ENCODE results near the gene NDUFS5.

The NDUFS5 gene

DNA sequence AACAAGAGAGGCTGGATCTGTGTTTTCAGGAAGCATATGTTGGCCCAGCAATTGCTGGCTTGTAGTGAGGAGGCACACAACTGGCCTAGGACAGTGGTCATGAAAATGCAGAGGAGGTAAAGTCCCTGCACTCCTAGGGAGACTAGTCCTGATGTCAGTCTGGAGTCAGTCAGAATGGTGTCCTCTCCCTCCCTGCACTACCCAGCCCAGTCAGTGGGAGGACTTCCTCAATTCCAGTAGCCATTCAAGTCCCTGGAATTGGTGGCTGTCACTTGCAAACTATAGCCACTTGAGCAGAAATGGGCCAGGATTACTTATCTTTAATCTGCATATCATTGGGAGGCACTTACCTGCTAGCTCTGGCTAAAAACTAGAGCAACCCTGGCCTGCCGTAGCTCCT is 18.6 kb downstream of the NDUFS5 start:
- TF ChIP-seq CTCF (IDR thresholded peaks at IDR 0.05; ENCODE audit: low read depth, low read length, poor library complexity, severe bottlenecking) = no peak
- no peak for TF ChIP-seq EZH2phosphoT487 (IDR thresholded peaks at IDR 0.05; ENCODE audit: borderline replicate concordance, low read length)
- Histone ChIP-seq H3F3A (ENCODE audit: control insufficient read depth, insufficient read depth) (peaks cover 3% of the 10 kb centered on the region; the same call in 1 of the 2 replicates), H3K9me2 (replicated peaks; ENCODE audit: control insufficient read depth, low read length) (no peaks in the 10 kb centered on the region), H3K4me1 (ENCODE audit: control insufficient read depth, low read length) (peaks cover 5% of the 10 kb centered on the region), H3K27ac (ENCODE audit: low read depth, low read length) (no peak overlapping the region), H4K20me1 (ENCODE audit: control insufficient read depth, insufficient read depth, low read depth, low read length) (no peaks in the 10 kb centered on the region), H3K4me2 (ENCODE audit: low read length) (no peak overlapping the region), H3K9me3 (ENCODE audit: control insufficient read depth, insufficient read depth, low read length) (no peaks in the 10 kb centered on the region), H3K36me3 (ENCODE audit: control insufficient read depth, low read length) (no peaks in the 10 kb centered on the region), H3K27me3 (ENCODE audit: control insufficient read depth, low read length) (no peaks in the 10 kb centered on the region), H3K4me3 (ENCODE audit: low read length) (no peak overlapping the region), H3K79me2 (ENCODE audit: control insufficient read depth, low read length) (no peaks in the 10 kb centered on the region)

DNA sequence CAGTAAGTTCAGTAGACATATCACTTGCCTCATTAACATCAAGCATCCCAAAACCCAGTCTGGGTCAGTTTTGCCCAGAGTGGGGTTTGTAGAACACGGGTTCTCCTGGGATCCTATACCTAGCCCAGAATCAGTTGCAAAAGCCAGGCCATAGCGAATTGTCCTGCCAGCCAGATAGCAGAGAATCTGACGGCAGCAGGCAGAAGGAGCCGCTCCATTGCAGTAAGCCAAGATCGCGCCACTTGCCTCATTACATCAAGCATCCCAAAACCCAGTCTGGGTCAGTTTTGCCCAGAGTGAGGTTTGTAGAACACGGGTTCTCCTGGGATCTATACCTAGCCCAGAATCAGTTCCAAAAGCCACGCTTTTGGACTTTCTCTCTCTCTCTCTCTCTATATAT is 19.1 kb downstream of the NDUFS5 start:
- Histone ChIP-seq H3K9me2 (replicated peaks; ENCODE audit: control insufficient read depth, low read length) (no peaks in the 10 kb centered on the region), H4K20me1 (ENCODE audit: control insufficient read depth, insufficient read depth, low read depth, low read length) (no peaks in the 10 kb centered on the region), H3F3A (ENCODE audit: control insufficient read depth, insufficient read depth) (peaks cover 3% of the 10 kb centered on the region; the same call in 1 of the 2 replicates), H3K4me1 (ENCODE audit: control insufficient read depth, low read length) (peaks cover 5% of the 10 kb centered on the region), H3K4me2 (ENCODE audit: low read length) (no peak overlapping the region), H3K9me3 (ENCODE audit: control insufficient read depth, insufficient read depth, low read length) (no peaks in the 10 kb centered on the region), H3K79me2 (ENCODE audit: control insufficient read depth, low read length) (no peaks in the 10 kb centered on the region), H3K36me3 (ENCODE audit: control insufficient read depth, low read length) (no peaks in the 10 kb centered on the region), H3K4me3 (ENCODE audit: low read length) (no peak overlapping the region), H3K27ac (ENCODE audit: low read depth, low read length) (no peak overlapping the region), H3K27me3 (ENCODE audit: control insufficient read depth, low read length) (no peaks in the 10 kb centered on the region)
- no peak for TF ChIP-seq EZH2phosphoT487 (IDR thresholded peaks at IDR 0.05; ENCODE audit: borderline replicate concordance, low read length)
- no peak for TF ChIP-seq CTCF (IDR thresholded peaks at IDR 0.05; ENCODE audit: low read depth, low read length, poor library complexity, severe bottlenecking)

DNA sequence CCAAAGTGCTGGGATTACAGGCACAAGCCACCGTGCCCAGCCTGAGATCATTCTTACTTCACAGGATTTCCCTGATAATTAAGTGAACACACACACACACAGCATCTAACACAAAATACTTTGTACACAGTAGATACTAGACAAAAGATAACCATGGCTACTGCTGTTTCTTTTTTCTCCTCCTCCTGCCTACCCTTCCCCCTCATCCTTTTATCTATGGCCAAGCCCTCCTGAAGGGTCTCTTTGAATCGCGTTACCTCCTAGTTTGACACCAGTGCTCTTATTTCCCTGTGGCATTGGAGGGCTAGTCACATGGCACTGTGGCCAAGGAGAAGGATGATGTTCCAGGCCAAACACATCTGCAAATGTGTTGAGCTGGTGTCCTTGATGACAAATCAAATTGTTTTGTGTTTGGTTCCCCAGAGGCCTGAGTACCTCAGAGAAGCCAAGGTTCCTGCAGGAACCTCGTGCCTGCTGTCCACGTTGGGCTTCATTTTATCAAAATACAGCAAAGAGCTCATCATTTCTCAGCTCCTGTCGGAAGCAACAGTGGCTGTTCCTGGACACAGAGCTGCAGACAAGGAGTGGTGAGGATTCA is 20.6 kb downstream of the NDUFS5 start:
- H3K4me3 ChIP-seq (ENCODE audit: low read length) = no peak overlapping the region
- H3K4me1 ChIP-seq (ENCODE audit: control insufficient read depth, low read length) = peaks cover 18% of the 10 kb centered on the region
- H3K27ac ChIP-seq (ENCODE audit: low read depth, low read length) = no peak overlapping the region
- no peak for TF ChIP-seq EZH2phosphoT487 (IDR thresholded peaks at IDR 0.05; ENCODE audit: borderline replicate concordance, low read length)
- TF ChIP-seq CTCF (IDR thresholded peaks at IDR 0.05; ENCODE audit: low read depth, low read length, poor library complexity, severe bottlenecking) = no peak
- H3K9me2 ChIP-seq (replicated peaks; ENCODE audit: control insufficient read depth, low read length) = no peaks in the 10 kb centered on the region
- H3F3A ChIP-seq (ENCODE audit: control insufficient read depth, insufficient read depth) = peaks cover 3% of the 10 kb centered on the region; the same call in 1 of the 2 replicates
- no peaks in the 10 kb centered on the region for H4K20me1 ChIP-seq (ENCODE audit: control insufficient read depth, insufficient read depth, low read depth, low read length)
- H3K9me3 ChIP-seq (ENCODE audit: control insufficient read depth, insufficient read depth, low read length) = no peaks in the 10 kb centered on the region
- no peaks in the 10 kb centered on the region for H3K79me2 ChIP-seq (ENCODE audit: control insufficient read depth, low read length)
- no peaks in the 10 kb centered on the region for H3K27me3 ChIP-seq (ENCODE audit: control insufficient read depth, low read length)
- H3K36me3 ChIP-seq (ENCODE audit: control insufficient read depth, low read length) = no peaks in the 10 kb centered on the region
- no peak overlapping the region for H3K4me2 ChIP-seq (ENCODE audit: low read length)

All from DOHH2 (cell line).